ENCODE measurements around the gene GNPTG.
A peak's percentile ranks its signal among the peaks of the same experiment; 100 is the strongest.

Gene GNPTG

DNA sequence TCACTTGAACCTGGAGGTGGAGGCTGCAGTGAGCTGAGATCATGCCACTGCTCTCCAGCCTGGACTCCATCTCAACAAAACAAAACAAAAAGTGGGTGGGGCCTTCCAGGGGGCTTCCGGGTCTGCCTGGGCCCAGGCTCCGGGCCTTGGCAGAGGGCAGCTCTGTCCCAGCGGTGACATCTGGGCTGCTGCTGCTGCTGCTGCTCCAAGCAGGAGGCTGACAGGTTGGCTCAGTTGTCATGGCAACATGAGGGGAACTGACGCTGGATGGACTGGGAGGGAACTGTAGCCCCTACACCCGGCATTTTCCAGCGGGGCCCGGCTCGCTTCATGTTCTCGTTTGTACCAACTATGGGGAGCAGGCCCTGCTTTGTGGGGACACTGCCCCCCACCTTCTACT, 14.2 kb upstream of the GNPTG start:
- 59% methylated on average over 6 of the region's 9 CpGs for WGBS (ENCODE audit: insufficient coverage)
- POLR2A ChIA-PET, result no interaction called here
- H3K27me3 ChIP-seq (replicated peaks in 2 of 5; ENCODE audit: control insufficient read depth in 4 of 5, insufficient read depth in 5 of 5, low read length in 4 of 5), result peaks cover 0 to 46% (median 15%) of the 10 kb centered on the region in 5 experiments

DNA sequence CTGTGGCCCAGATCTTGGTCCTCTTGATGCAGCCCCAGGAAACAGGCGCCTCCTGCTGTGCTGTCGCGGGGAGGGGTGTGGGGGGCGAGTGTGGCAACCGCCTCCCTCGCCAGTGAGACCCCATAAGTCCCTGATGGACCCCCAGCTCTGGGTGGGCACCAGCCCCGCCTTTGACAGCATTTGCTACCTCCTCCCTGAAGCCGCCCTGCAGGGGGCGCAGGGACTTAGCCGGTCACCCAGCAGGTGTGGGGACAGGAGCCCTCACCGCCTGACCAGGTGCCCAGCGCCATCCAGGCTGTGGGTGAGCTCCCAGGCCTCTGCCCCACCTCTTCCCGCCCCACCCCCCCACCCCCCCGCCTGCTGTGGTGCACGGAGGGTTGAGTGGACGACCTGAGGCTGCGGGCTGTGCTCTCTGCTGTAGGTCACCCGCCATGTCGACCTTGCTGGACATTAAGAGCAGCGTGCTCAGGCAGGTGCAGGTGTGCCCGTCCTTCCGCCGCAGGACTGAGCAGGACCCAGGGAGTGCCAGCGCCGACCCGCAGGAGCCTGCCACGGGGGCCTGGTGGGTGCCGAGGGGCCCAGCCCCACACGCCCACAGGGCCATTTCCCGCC, 13.5 kb upstream of the GNPTG start:
- ChIA-PET CTCF (interaction anchor here (0.9 to 1.8 kb wide), 5 partner anchors 12 to 38 kb away, joined by 3 to 7 read pairs (median 4); no protein-coding TSS in a partner anchor), POLR2A (no interaction called here)
- Histone ChIP-seq H3K4me1 (ENCODE audit: control extremely low read depth in 1 of 4, control insufficient read depth in 4 of 4, insufficient read depth in 4 of 4, low read length in 3 of 4) (peaks cover 0 to 48% (median 27%) of the 10 kb centered on the region in 4 experiments), H3K36me3 (ENCODE audit: control insufficient read depth in 4 of 4, insufficient read depth in 4 of 4, low read length in 3 of 4) (no peaks in the 10 kb centered on the region), H3K27me3 (replicated peaks in 2 of 5; ENCODE audit: control insufficient read depth in 4 of 5, insufficient read depth in 5 of 5, low read length in 4 of 5) (peaks cover 0 to 39% (median 13%) of the 10 kb centered on the region in 5 experiments), H3K9me3 (ENCODE audit: control extremely low read depth in 1 of 5, control insufficient read depth in 4 of 5, insufficient read depth in 2 of 5, low read depth in 1 of 5, low read length in 4 of 5) (no peaks in the 10 kb centered on the region), H3K27ac (ENCODE audit: insufficient read depth in 1 of 2, low read depth in 1 of 2, low read length in 2 of 2, poor library complexity in 1 of 2, severe bottlenecking in 2 of 2) (no peak overlapping the region), H3K4me3 (ENCODE audit: control insufficient read depth in 1 of 7, extremely low read depth in 1 of 7, insufficient read depth in 4 of 7, low read depth in 2 of 7, low read length in 6 of 7) (no peak overlapping the region)
- 58% methylated on average over 26 of the region's 30 CpGs for WGBS (ENCODE audit: insufficient coverage)
- peak in 1 of 3 donors; percentile 50 for DNase-seq

More for the DNA sequence above, 14.2 kb upstream of the GNPTG start:
- no peak overlapping the region for H3K27ac ChIP-seq (ENCODE audit: insufficient read depth in 1 of 2, low read depth in 1 of 2, low read length in 2 of 2, poor library complexity in 1 of 2, severe bottlenecking in 2 of 2)
- H3K9me3 ChIP-seq (ENCODE audit: control extremely low read depth in 1 of 5, control insufficient read depth in 4 of 5, insufficient read depth in 2 of 5, low read depth in 1 of 5, low read length in 4 of 5), result no peaks in the 10 kb centered on the region
- H3K4me1 ChIP-seq (ENCODE audit: control extremely low read depth in 1 of 4, control insufficient read depth in 4 of 4, insufficient read depth in 4 of 4, low read length in 3 of 4), result peaks cover 0 to 51% (median 29%) of the 10 kb centered on the region in 4 experiments
- H3K4me3 ChIP-seq (ENCODE audit: control insufficient read depth in 1 of 7, extremely low read depth in 1 of 7, insufficient read depth in 4 of 7, low read depth in 2 of 7, low read length in 6 of 7), result no peak overlapping the region
- CTCF ChIA-PET, result interaction anchor here (0.7 to 1.3 kb wide), 7 partner anchors 8 to 41 kb away, joined by 3 to 7 read pairs (median 3); no protein-coding TSS in a partner anchor
- peak in 2 of 3 donors; percentile 51 to 57 for DNase-seq
- H3K36me3 ChIP-seq (ENCODE audit: control insufficient read depth in 4 of 4, insufficient read depth in 4 of 4, low read length in 3 of 4), result no peaks in the 10 kb centered on the region

- DNase-seq, result no peak
- 71% methylated on average over 26 of the region's 31 CpGs for WGBS (ENCODE audit: insufficient coverage)
- Histone ChIP-seq H3K9me3 (ENCODE audit: control extremely low read depth in 1 of 5, control insufficient read depth in 4 of 5, insufficient read depth in 2 of 5, low read depth in 1 of 5, low read length in 4 of 5) (no peaks in the 10 kb centered on the region), H3K27me3 (replicated peaks in 2 of 5; ENCODE audit: control insufficient read depth in 4 of 5, insufficient read depth in 5 of 5, low read length in 4 of 5) (peaks cover 0 to 31% (median 13%) of the 10 kb centered on the region in 5 experiments), H3K36me3 (ENCODE audit: control insufficient read depth in 4 of 4, insufficient read depth in 4 of 4, low read length in 3 of 4) (no peaks in the 10 kb centered on the region), H3K4me3 (ENCODE audit: control insufficient read depth in 1 of 7, extremely low read depth in 1 of 7, insufficient read depth in 4 of 7, low read depth in 2 of 7, low read length in 6 of 7) (no peak overlapping the region), H3K4me1 (ENCODE audit: control extremely low read depth in 1 of 4, control insufficient read depth in 4 of 4, insufficient read depth in 4 of 4, low read length in 3 of 4) (peaks cover 0 to 50% (median 27%) of the 10 kb centered on the region in 4 experiments), H3K27ac (ENCODE audit: insufficient read depth in 1 of 2, low read depth in 1 of 2, low read length in 2 of 2, poor library complexity in 1 of 2, severe bottlenecking in 2 of 2) (no peak overlapping the region)
- POLR2A ChIA-PET, result no interaction called here
- CTCF ChIA-PET, result interaction anchor here (0.9 to 1.8 kb wide), 3 partner anchors 13 to 39 kb away, joined by 3 to 4 read pairs (median 4); no protein-coding TSS in a partner anchor
These were observed 12.7 kb upstream of the GNPTG start for GRCh38 chr16:1338855-1339675.

GRCh38 chr16:1340730-1341494, 10.8 kb upstream of the GNPTG start:
- POLR2A ChIA-PET, result no interaction called here
- Histone ChIP-seq H3K27me3 (replicated peaks in 2 of 5; ENCODE audit: control insufficient read depth in 4 of 5, insufficient read depth in 5 of 5, low read length in 4 of 5) (peaks cover 0 to 13% (median 4%) of the 10 kb centered on the region in 5 experiments), H3K4me1 (ENCODE audit: control extremely low read depth in 1 of 4, control insufficient read depth in 4 of 4, insufficient read depth in 4 of 4, low read length in 3 of 4) (peaks cover 0 to 32% (median 21%) of the 10 kb centered on the region in 4 experiments), H3K27ac (ENCODE audit: insufficient read depth in 1 of 2, low read depth in 1 of 2, low read length in 2 of 2, poor library complexity in 1 of 2, severe bottlenecking in 2 of 2) (no peak overlapping the region), H3K4me3 (ENCODE audit: control insufficient read depth in 1 of 7, extremely low read depth in 1 of 7, insufficient read depth in 4 of 7, low read depth in 2 of 7, low read length in 6 of 7) (no peak overlapping the region), H3K36me3 (ENCODE audit: control insufficient read depth in 4 of 4, insufficient read depth in 4 of 4, low read length in 3 of 4) (no peaks in the 10 kb centered on the region), H3K9me3 (ENCODE audit: control extremely low read depth in 1 of 5, control insufficient read depth in 4 of 5, insufficient read depth in 2 of 5, low read depth in 1 of 5, low read length in 4 of 5) (no peaks in the 10 kb centered on the region)
- CTCF ChIA-PET, result interaction anchor here (1.1 kb wide), 1 partner anchor 40 kb away, joined by 3 read pairs; no protein-coding TSS in a partner anchor
- no peak for DNase-seq
- WGBS (ENCODE audit: insufficient coverage), result 89% methylated on average over 32 of the region's 36 CpGs

DNA sequence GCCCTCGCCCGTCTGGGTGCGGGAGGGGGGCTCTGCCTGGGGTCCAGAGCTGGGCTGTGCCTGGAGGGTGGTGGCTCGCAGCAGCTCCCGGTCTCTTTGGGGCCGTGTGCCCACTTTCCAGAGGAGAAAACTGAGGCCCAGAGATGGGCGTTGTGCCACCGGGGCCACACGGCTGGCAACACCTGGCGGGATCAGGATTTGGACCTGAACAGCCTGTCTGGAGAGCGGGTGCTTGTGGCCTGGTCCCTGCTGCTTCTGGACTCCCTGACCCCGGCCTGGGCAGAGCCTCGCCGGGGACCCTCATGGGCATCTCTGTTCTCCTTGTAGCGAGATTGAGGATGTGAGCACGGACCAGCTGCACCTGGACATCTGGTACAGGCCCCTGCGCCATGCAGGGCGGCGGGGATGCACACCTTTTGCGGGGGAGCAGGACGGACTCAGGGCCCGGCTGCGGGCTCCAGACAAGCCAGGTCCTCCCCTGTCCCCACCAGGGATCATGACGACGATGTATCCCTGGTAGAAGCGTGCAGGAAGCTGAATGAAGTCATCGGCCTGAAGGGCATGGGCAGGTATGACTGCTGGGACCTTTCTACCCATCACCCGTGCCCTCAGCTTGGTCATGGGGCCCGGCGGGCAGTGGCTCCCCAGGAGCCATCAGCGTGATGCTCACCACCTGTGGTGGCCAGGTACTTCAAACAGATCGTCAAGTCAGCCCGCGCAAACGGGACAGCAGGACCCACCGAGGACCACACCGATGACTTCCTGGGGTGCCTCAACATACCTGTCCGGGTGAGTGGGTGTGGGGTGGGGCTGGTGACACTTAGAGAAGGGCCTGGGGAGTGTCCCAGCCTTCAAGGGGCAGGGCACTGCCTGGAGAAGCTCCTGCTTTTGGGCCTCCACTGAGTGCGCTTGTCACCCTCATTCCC, 10.0 kb upstream of the GNPTG start:
- Histone ChIP-seq H3K36me3 (ENCODE audit: control insufficient read depth in 4 of 4, insufficient read depth in 4 of 4, low read length in 3 of 4) (no peaks in the 10 kb centered on the region), H3K4me1 (ENCODE audit: control extremely low read depth in 1 of 4, control insufficient read depth in 4 of 4, insufficient read depth in 4 of 4, low read length in 3 of 4) (peaks cover 0 to 28% (median 20%) of the 10 kb centered on the region in 4 experiments), H3K9me3 (ENCODE audit: control extremely low read depth in 1 of 5, control insufficient read depth in 4 of 5, insufficient read depth in 2 of 5, low read depth in 1 of 5, low read length in 4 of 5) (no peaks in the 10 kb centered on the region), H3K4me3 (ENCODE audit: control insufficient read depth in 1 of 7, extremely low read depth in 1 of 7, insufficient read depth in 4 of 7, low read depth in 2 of 7, low read length in 6 of 7) (peak overlapping the region in 2 of 7 experiments; percentile 51 to 59), H3K27ac (ENCODE audit: insufficient read depth in 1 of 2, low read depth in 1 of 2, low read length in 2 of 2, poor library complexity in 1 of 2, severe bottlenecking in 2 of 2) (no peak overlapping the region), H3K27me3 (replicated peaks in 2 of 5; ENCODE audit: control insufficient read depth in 4 of 5, insufficient read depth in 5 of 5, low read length in 4 of 5) (peaks cover 0 to 5% (median under 1%) of the 10 kb centered on the region in 5 experiments)
- ChIA-PET CTCF (interaction anchor here (0.6 to 1.7 kb wide), 5 partner anchors 9 to 80 kb away, joined by 3 to 7 read pairs (median 3); no protein-coding TSS in a partner anchor), POLR2A (interaction anchor here (0.7 to 1.2 kb wide), 3 partner anchors 9 to 24 kb away, joined by 3 to 5 read pairs (median 3); partner anchors contain the start of gene BAIAP3)
- DNase-seq, result no peak
- WGBS (ENCODE audit: insufficient coverage), result 83% methylated on average over 35 of the region's 39 CpGs
